HEK293 (cell line): ENCODE data around the gene NUCB1.

Experiments
- CTCF ChIA-PET: fragments of 350-600 bp; formaldehyde crosslinking; extraction: SDS; loops from one replicate; lab custom pipeline; 2021; ENCODE audit warnings: antibody characterized with exemption; lab: Yijun Ruan, JAX
- POLR2A ChIA-PET: fragments of 300-600 bp; formaldehyde crosslinking; extraction: SDS; loops from one replicate; lab custom pipeline; 2020; ENCODE audit warnings: antibody characterized with exemption, inconsistent platforms; lab: Yijun Ruan, JAX
- H3K27ac ChIP-seq: fragments of 200-500 bp; sonication (Bioruptor generic); 2 replicates; pipeline ENCODE4 v1.5.1; 2014; ENCODE audit warnings: low read depth, low read length, control low read depth, inconsistent platforms; ENCODE audit errors: extremely low read depth
- H3K36me3 ChIP-seq, 2 experiments: fragments of 200-500 bp in 1 of 2; sonication (Bioruptor generic) in 1 of 2; 1 replicate in 1 of 2; 2 replicates in 1 of 2; pipeline ENCODE4 v1.5.1; 2014 to 2017; ENCODE audit warnings: inconsistent platforms in 2 of 2, low read length in 2 of 2; ENCODE audit not compliant: control insufficient read depth in 2 of 2, insufficient read depth in 1 of 2
- H3K4me1 ChIP-seq: fragments of 200-500 bp; sonication (Bioruptor generic); 2 replicates; pipeline ENCODE4 v1.5.1; 2014; ENCODE audit warnings: mild to moderate bottlenecking, low read length, inconsistent platforms; ENCODE audit not compliant: control insufficient read depth, insufficient read depth
- H3K4me3 ChIP-seq: 2 replicates; pipeline ENCODE4 v1.5.1; 2011; ENCODE audit warnings: low read depth, mild to moderate bottlenecking, control low read depth, low read length, moderate library complexity
- H3K9me3 ChIP-seq: fragments of 200-500 bp; sonication (Bioruptor generic); 2 replicates; pipeline ENCODE4 v1.5.1; 2014; ENCODE audit warnings: low read depth, low read length, inconsistent platforms; ENCODE audit not compliant: control insufficient read depth, insufficient read depth
- GLI2 ChIP-seq: fragments of 450-650 bp; formaldehyde crosslinking; IDR thresholded peaks from 2 replicates; pipeline ENCODE4; 2017; ENCODE audit warnings: missing biosample characterization, missing genetic modification characterization, low read depth, borderline replicate concordance
- GLI4 ChIP-seq: fragments of 450-650 bp; formaldehyde crosslinking; IDR thresholded peaks from 2 replicates; pipeline ENCODE4 v1.5.1; 2016; ENCODE audit warnings: missing biosample characterization, missing genetic modification characterization
- SCRT1 ChIP-seq: fragments of 450-650 bp; formaldehyde crosslinking; IDR thresholded peaks from 2 replicates; pipeline ENCODE4 v1.5.1; 2016; ENCODE audit warnings: missing biosample characterization, missing genetic modification characterization, borderline replicate concordance
- TRIM28 ChIP-seq: IDR thresholded peaks from 2 replicates; pipeline ENCODE4 v1.6.1; 2011; ENCODE audit warnings: low read length, control low read depth, borderline replicate concordance
- ZBTB8A ChIP-seq: fragments of 450-650 bp; formaldehyde crosslinking; IDR thresholded peaks from 2 replicates; pipeline ENCODE4 v1.5.1; 2016; ENCODE audit warnings: missing biosample characterization, missing genetic modification characterization
- ZFP69B ChIP-seq: fragments of 450-650 bp; formaldehyde crosslinking; IDR thresholded peaks from 2 replicates; pipeline ENCODE4 v1.5.1; 2016; ENCODE audit warnings: missing biosample characterization, missing genetic modification characterization
- ZNF146 ChIP-seq: fragments of 450-650 bp; formaldehyde crosslinking; IDR thresholded peaks from 2 replicates; pipeline ENCODE4 v1.5.1; 2016; ENCODE audit warnings: missing biosample characterization, missing genetic modification characterization
- ZNF148 ChIP-seq: fragments of 450-650 bp; formaldehyde crosslinking; IDR thresholded peaks from 2 replicates; pipeline ENCODE4 v1.5.0; 2017; ENCODE audit warnings: missing biosample characterization, missing genetic modification characterization, borderline replicate concordance
- ZNF16 ChIP-seq: fragments of 450-650 bp; formaldehyde crosslinking; IDR thresholded peaks from 2 replicates; pipeline ENCODE4 v1.5.1; 2016; ENCODE audit warnings: low read depth, missing biosample characterization, missing genetic modification characterization
- ZNF169 ChIP-seq: fragments of 450-650 bp; formaldehyde crosslinking; IDR thresholded peaks from 2 replicates; pipeline ENCODE4 v1.5.1; 2016; ENCODE audit warnings: missing biosample characterization, missing genetic modification characterization
- ZNF354C ChIP-seq: fragments of 450-650 bp; formaldehyde crosslinking; IDR thresholded peaks from 2 replicates; pipeline ENCODE4 v1.5.1; 2016; ENCODE audit warnings: missing biosample characterization, missing genetic modification characterization, low read depth, borderline replicate concordance
- ZNF398 ChIP-seq: fragments of 450-650 bp; formaldehyde crosslinking; IDR thresholded peaks from 2 replicates; pipeline ENCODE4 v1.5.1; 2017; ENCODE audit warnings: missing biosample characterization, missing genetic modification characterization
- ZNF561 ChIP-seq: fragments of 450-650 bp; IDR thresholded peaks from 2 replicates; pipeline ENCODE4 v1.5.1; 2018; ENCODE audit warnings: missing biosample characterization, missing genetic modification characterization, borderline replicate concordance
- ZNF629 ChIP-seq: fragments of 450-650 bp; formaldehyde crosslinking; IDR thresholded peaks from 2 replicates; pipeline ENCODE4 v1.5.1; 2017; ENCODE audit warnings: missing biosample characterization, missing genetic modification characterization
- ZNF843 ChIP-seq: fragments of 450-650 bp; formaldehyde crosslinking; IDR thresholded peaks from 2 replicates; pipeline ENCODE4 v1.5.1; 2016; ENCODE audit warnings: missing biosample characterization, missing genetic modification characterization
- TF ChIP-seq, protein P1 (sequence below): fragments of 450-650 bp; formaldehyde crosslinking; IDR thresholded peaks from 2 replicates; pipeline ENCODE4 v1.5.1; 2016; ENCODE audit warnings: missing biosample characterization, missing genetic modification characterization, borderline replicate concordance

The NUCB1 gene

GRCh38 chr19:48945415-48945814, 45.3 kb downstream of the NUCB1 start:
- ChIA-PET CTCF (no interaction called here), POLR2A (interaction anchor here (1.6 kb wide), 1 partner anchor 9 kb away, joined by 5 read pairs; the partner anchor contains the start of gene BAX)
- Histone ChIP-seq H3K9me3 (no peaks in the 10 kb centered on the region; the same call in 1 of the 2 replicates), H3K4me1 (no peaks in the 10 kb centered on the region), H3K27ac (no peak overlapping the region), H3K36me3 (peaks cover 0 to 6% of the 10 kb centered on the region in 2 experiments; a peak in 2 of 3 replicates), H3K4me3 (no peak overlapping the region)
- TF ChIP-seq TRIM28, result no peak
- TF ChIP-seq ZNF354C, result no peak
- no peak for TF ChIP-seq ZNF629
- no peak for TF ChIP-seq ZNF148 (tag by site-specific recombination)
- no peak for TF ChIP-seq ZNF398
- TF ChIP-seq ZNF169 (tag by site-specific recombination), result no peak
- no peak for TF ChIP-seq GLI4 (tag by site-specific recombination)
- no peak for TF ChIP-seq ZNF843 (tag by site-specific recombination)
- no peak for TF ChIP-seq ZBTB8A

- ChIA-PET POLR2A (interaction anchor here (0.8 to 1.6 kb wide), 2 partner anchors 9 kb away, joined by 3 to 5 read pairs; partner anchors contain the start of gene BAX), CTCF (no interaction called here)
- Histone ChIP-seq H3K27ac (no peak overlapping the region), H3K4me3 (no peak overlapping the region), H3K36me3 (peaks cover 0 to 4% of the 10 kb centered on the region in 2 experiments; a peak in 2 of 3 replicates), H3K9me3 (no peaks in the 10 kb centered on the region; the same call in 1 of the 2 replicates), H3K4me1 (no peaks in the 10 kb centered on the region)
- no peak for TF ChIP-seq GLI2 (tag by site-specific recombination)
- TF ChIP-seq ZNF146 (tag by site-specific recombination), result no peak
- no peak for TF ChIP-seq SCRT1
- no peak for TF ChIP-seq ZFP69B (tag by site-specific recombination)
- no peak for TF ChIP-seq ZNF16 (tag by site-specific recombination)
- no peak for TF ChIP-seq ZNF561 (tag by site-specific recombination)
- TF ChIP-seq, protein P1, sequence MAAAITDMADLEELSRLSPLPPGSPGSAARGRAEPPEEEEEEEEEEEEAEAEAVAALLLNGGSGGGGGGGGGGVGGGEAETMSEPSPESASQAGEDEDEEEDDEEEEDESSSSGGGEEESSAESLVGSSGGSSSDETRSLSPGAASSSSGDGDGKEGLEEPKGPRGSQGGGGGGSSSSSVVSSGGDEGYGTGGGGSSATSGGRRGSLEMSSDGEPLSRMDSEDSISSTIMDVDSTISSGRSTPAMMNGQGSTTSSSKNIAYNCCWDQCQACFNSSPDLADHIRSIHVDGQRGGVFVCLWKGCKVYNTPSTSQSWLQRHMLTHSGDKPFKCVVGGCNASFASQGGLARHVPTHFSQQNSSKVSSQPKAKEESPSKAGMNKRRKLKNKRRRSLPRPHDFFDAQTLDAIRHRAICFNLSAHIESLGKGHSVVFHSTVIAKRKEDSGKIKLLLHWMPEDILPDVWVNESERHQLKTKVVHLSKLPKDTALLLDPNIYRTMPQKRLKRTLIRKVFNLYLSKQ (tag by site-specific recombination), result no peak
Observed at GRCh38 chr19:48945817-48946216, 45.7 kb downstream of the NUCB1 start.
